Mucosa of descending colon (tissue), 3 donors: ENCODE data around the gene SNX11. TPM values are rescaled to one million over a fixed set of nuclear protein-coding genes. Genes with fewer than 3 reads are reported as not detected.

Experiments
- ATAC-seq: fragments of 200-7000 bp; cut with Tn5 transposase; one replicate; pipeline ENCODE4 v1.9.1; 2020; ENCODE audit warnings: mild to moderate bottlenecking, moderate library complexity
- DNase-seq, 3 donors: peaks; one replicate each; pipeline ENCODE4 v3.0.0-alpha.2; 2020
- H3K36me3 ChIP-seq: fragments of 200-600 bp; one replicate; pipeline ENCODE4 v1.8.0; 2021; ENCODE audit warnings: low read depth, mild to moderate bottlenecking
- H3K4me1 ChIP-seq: fragments of 200-600 bp; one replicate; pipeline ENCODE4 v1.8.0; 2021; ENCODE audit warnings: low read depth, mild to moderate bottlenecking
- H3K4me3 ChIP-seq: fragments of 200-600 bp; one replicate; pipeline ENCODE4 v1.8.0; 2021; ENCODE audit warnings: mild to moderate bottlenecking
- H3K9me3 ChIP-seq: fragments of 200-600 bp; one replicate; pipeline ENCODE4 v1.8.0; 2021; ENCODE audit warnings: mild to moderate bottlenecking
- CTCF ChIP-seq: fragments of 200-600 bp; IDR thresholded peaks from one replicate; pipeline ENCODE4 v1.8.0; 2022; ENCODE audit warnings: antibody characterized with exemption, mild to moderate bottlenecking
- intact Hi-C, 2 donors: fragments of 100-400 bp; cut with DNase I in 1 of 2; cut with micrococcal nuclease in 1 of 2; formaldehyde crosslinking; loops; one replicate each; pipeline versions ENCODE4 v1.11.0 to v1.11.1; 2022; cut with DNase I, micrococcal nuclease
- total RNA-seq, 3 donors: library from RNA; stranded (reverse); fragmentation: NEBNext Ultra II Directional in 2 of 3; extraction: Animal tissue kit (Norgen Biotek cat#: 25700) in 2 of 3; gene quantifications; one replicate each; pipeline versions ENCODE4 v1.2.1 to v1.2.4, GENCODE V29; 2021 to 2023
- donor health status: DM: no; HTN: no; CAD: no; lungs with moderate emphysema.
- donor health status: DM: no; HTN: no; CAD: no.
- donor health status: DM: no; HTN: yes; CAD: no.

SNX11 gene
- total RNA-seq, 3 donors from 2014 or later, result 25.4 to 26.5 (median 25.4) TPM

- no peak for ATAC-seq
- intact Hi-C loops, result no loop called here
Observed at GRCh38 chr17:48148029-48148770, 40.6 kb downstream of the SNX11 start.

GRCh38 chr17:48148854-48149786 is 41.6 kb downstream of the SNX11 start:
- intact Hi-C loops, result no loop called here
- Histone ChIP-seq H3K4me3 (no peak overlapping the region), H3K4me1 (peaks cover 7% of the 10 kb centered on the region), H3K36me3 (no peaks in the 10 kb centered on the region), H3K9me3 (no peaks in the 10 kb centered on the region)
- no peak for TF ChIP-seq CTCF
- DNase-seq (no peak), ATAC-seq (no peak)

More at GRCh38 chr17:48148029-48148770, 40.6 kb downstream of the SNX11 start:
- TF ChIP-seq CTCF, result no peak
- no peaks in the 10 kb centered on the region for H3K36me3 ChIP-seq
- H3K4me1 ChIP-seq, result no peaks in the 10 kb centered on the region
- H3K4me3 ChIP-seq, result no peak overlapping the region
- H3K9me3 ChIP-seq, result no peaks in the 10 kb centered on the region
- no peak for DNase-seq

GRCh38 chr17:48149787-48150463 is 42.4 kb downstream of the SNX11 start:
- Histone ChIP-seq H3K4me1 (peaks cover 9% of the 10 kb centered on the region), H3K9me3 (no peaks in the 10 kb centered on the region), H3K36me3 (no peaks in the 10 kb centered on the region), H3K4me3 (no peak overlapping the region)
- TF ChIP-seq CTCF, result no peak
- DNase-seq (no peak), ATAC-seq (no peak)
- intact Hi-C loops, result no loop called here

- H3K4me1 ChIP-seq, result peaks cover 9% of the 10 kb centered on the region
- H3K36me3 ChIP-seq, result no peaks in the 10 kb centered on the region
- intact Hi-C loops, result no loop called here
- no peak overlapping the region for H3K4me3 ChIP-seq
- no peaks in the 10 kb centered on the region for H3K9me3 ChIP-seq
- no peak for ATAC-seq
- no peak for TF ChIP-seq CTCF
- DNase-seq, result no peak
Observed at GRCh38 chr17:48150597-48151001, 43.0 kb downstream of the SNX11 start.

- Histone ChIP-seq H3K4me1 (peaks cover 9% of the 10 kb centered on the region), H3K36me3 (no peaks in the 10 kb centered on the region), H3K4me3 (no peak overlapping the region), H3K9me3 (no peaks in the 10 kb centered on the region)
- DNase-seq (no peak), ATAC-seq (no peak)
- intact Hi-C loops, result no loop called here
- no peak for TF ChIP-seq CTCF
Observed at GRCh38 chr17:48151220-48151619, 43.7 kb downstream of the SNX11 start.
